Pancreas (tissue), 10 donors: ENCODE results near the gene PEBP1. TPM values are rescaled to one million over a fixed set of nuclear protein-coding genes. Genes with fewer than 3 reads are reported as not detected.

Source experiments
- ATAC-seq, 4 donors: fragments of 200-7000 bp; cut with Tn5 transposase; one replicate each; pipeline versions ENCODE4 v1.8.0 to v1.9.1; 2020; ENCODE audit warnings: mild to moderate bottlenecking in 4 of 4, moderate library complexity in 4 of 4
- DNase-seq, 6 donors: peaks; one replicate each; pipeline ENCODE4 v3.0.0-alpha.2; 2020
- FAIRE-seq: peaks from 2 replicates; lab custom pipeline; 2012; peaks lifted over from hg19 to GRCh38; lab: Jason Lieb, UNC
- H3K27ac ChIP-seq, 4 donors: fragments of 200-600 bp; sonication (generic); 1 replicate in 3 of 4; 2 replicates in 1 of 4; pipeline versions ENCODE4 v1.5.0 to v1.8.0; 2020
- H3K27me3 ChIP-seq, 4 donors: fragments of 200-600 bp; one replicate each; pipeline ENCODE4 v1.8.0; 2021
- H3K36me3 ChIP-seq, 3 donors: fragments of 200-600 bp; sonication (generic) in 1 of 3; one replicate each; pipeline versions ENCODE4 v1.5.0 to v1.8.0; 2020 to 2021
- H3K4me1 ChIP-seq, 3 donors: fragments of 200-600 bp; one replicate each; pipeline ENCODE4 v1.8.0; 2021
- H3K4me3 ChIP-seq, 4 donors: fragments of 200-600 bp; sonication (generic) in 2 of 4; one replicate each; pipeline versions ENCODE4 v1.5.0 to v1.8.0; 2020 to 2021
- H3K9me3 ChIP-seq, 4 donors: fragments of 200-600 bp; one replicate each; pipeline ENCODE4 v1.8.0; 2021
- CTCF ChIP-seq, 4 donors: fragments of 200-600 bp; sonication (generic) in 3 of 4; IDR thresholded peaks; one replicate each; pipeline versions ENCODE4 v1.5.0 to v1.8.0; 2021; ENCODE audit warnings: antibody characterized with exemption in 4 of 4
- WGBS, 2 donors: extraction: QIAGEN DNeasy Blood & Tissue Kit; methylation state at CpG; one replicate each; pipeline ENCODE4 v1.1.7; 2013; 5-methylcytosine and 5-hydroxymethylcytosine counted together
- intact Hi-C, 3 donors: fragments of 100-400 bp; cut with DNase I; formaldehyde crosslinking; loops; one replicate each; pipeline versions ENCODE4 v1.11.1 to v1.14.2; 2022
- polyA plus RNA-seq, 2 donors: library from polyadenylated mRNA; stranded (reverse); fragments of 200-250 nt; gene quantifications; one replicate each; pipeline ENCODE4 v1.2.3, GENCODE V29; 2013
- total RNA-seq, 6 donors: library from RNA; stranded (reverse); fragmentation: NEBNext Ultra II Directional in 4 of 6; extraction: Animal tissue kit (Norgen Biotek cat#: 25700) in 4 of 6; gene quantifications; one replicate each; pipeline versions ENCODE4 v1.2.1 to v1.2.4, GENCODE V29; 2021 to 2023
- donor health status: healthy with polysubstance abuse.
- donor health status: DM: no; HTN: no; CAD: no; lungs with moderate emphysema.
- donor health status: DM: no; HTN: no; CAD: no.
- donor health status: control.
- donor health status: control.
- donor health status: Bipolar disorder and iron deficiency.
- donor health status: DM: yes; HTN: yes; CAD: no.
- donor health status: DM: no; HTN: no; CAD: no.
- donor health status: DM: no; HTN: no; CAD: no.
- donor health status: DM: yes; HTN: yes; CAD: no.

PEBP1 gene
- total and polyA plus RNA-seq, 8 donors = 106 to 287 (median 141) TPM

GRCh38 chr12:118189741-118190191 is 53.8 kb downstream of the PEBP1 start:
- peak overlapping the region in 3 of 4 donors; percentile 40 to 84 (median 82) for H3K27ac ChIP-seq
- WGBS, 2 donors = 7 to 11% methylated on average over 14 of the region's 14 CpGs
- intact Hi-C loops = loop anchor here in 1 of 3 donors (10.0 kb wide), 1 partner anchor 185 kb away; the partner anchor contains the start of genes SUDS3 and TAOK3
- H3K9me3 ChIP-seq = no peaks in the 10 kb centered on the region
- DNase-seq (peak in 5 of 6 donors; percentile 19 to 63 (median 22)), FAIRE-seq (no peak), ATAC-seq (peak; percentile 64 to 80 (median 76))
- no peak for TF ChIP-seq CTCF (IDR thresholded peaks at IDR 0.05)
- H3K36me3 ChIP-seq = no peaks in the 10 kb centered on the region
- H3K27me3 ChIP-seq = no peaks in the 10 kb centered on the region
- H3K4me1 ChIP-seq = peaks cover 0 to 39% (median 24%) of the 10 kb centered on the region in 3 donors
- peak overlapping the region in 2 of 4 donors; percentile 21 to 37 for H3K4me3 ChIP-seq

GRCh38 chr12:118190266-118190665 is 54.3 kb downstream of the PEBP1 start:
- 13 to 16% methylated on average over 11 of the region's 11 CpGs for WGBS, 2 donors
- FAIRE-seq (no peak), ATAC-seq (peak; percentile 63 to 81 (median 70)), DNase-seq (peak in 1 of 6 donors; percentile 31)
- peak overlapping the region in 3 of 4 donors; percentile 40 to 84 (median 82) for H3K27ac ChIP-seq
- intact Hi-C loops = no loop called here
- no peaks in the 10 kb centered on the region for H3K27me3 ChIP-seq
- peaks cover 0 to 2% (median 0%) of the 10 kb centered on the region in 3 donors for H3K36me3 ChIP-seq
- peak overlapping the region in 2 of 4 donors; percentile 21 to 37 for H3K4me3 ChIP-seq
- TF ChIP-seq CTCF (IDR thresholded peaks at IDR 0.05) = no peak
- peaks cover 0 to 38% (median 23%) of the 10 kb centered on the region in 3 donors for H3K4me1 ChIP-seq
- no peaks in the 10 kb centered on the region for H3K9me3 ChIP-seq

GRCh38 chr12:118193477-118193876 is 57.6 kb downstream of the PEBP1 start:
- peaks cover 0 to 17% (median 16%) of the 10 kb centered on the region in 3 donors for H3K4me1 ChIP-seq
- H3K4me3 ChIP-seq = no peak overlapping the region
- peaks cover 0 to 11% (median 0%) of the 10 kb centered on the region in 3 donors for H3K36me3 ChIP-seq
- FAIRE-seq (no peak), DNase-seq (no peak), ATAC-seq (no peak)
- no peaks in the 10 kb centered on the region for H3K27me3 ChIP-seq
- intact Hi-C loops = no loop called here
- H3K9me3 ChIP-seq = no peaks in the 10 kb centered on the region
- WGBS, 2 donors = 74 to 85% methylated on average over 5 of the region's 5 CpGs
- no peak for TF ChIP-seq CTCF (IDR thresholded peaks at IDR 0.05)
- no peak overlapping the region for H3K27ac ChIP-seq

GRCh38 chr12:118193958-118194357 is 58.0 kb downstream of the PEBP1 start:
- intact Hi-C loops = no loop called here
- ATAC-seq (no peak), FAIRE-seq (no peak), DNase-seq (no peak)
- Histone ChIP-seq H3K36me3 (peaks cover 0 to 15% (median 3%) of the 10 kb centered on the region in 3 donors), H3K4me1 (peaks cover 0 to 17% (median 14%) of the 10 kb centered on the region in 3 donors), H3K9me3 (no peaks in the 10 kb centered on the region), H3K27me3 (no peaks in the 10 kb centered on the region), H3K27ac (no peak overlapping the region), H3K4me3 (no peak overlapping the region)
- 91 to 93% methylated on average over 6 of the region's 6 CpGs for WGBS, 2 donors
- TF ChIP-seq CTCF (IDR thresholded peaks at IDR 0.05) = no peak

Other genes with a start within 250 kb of the PEBP1 start
- gene KSR2, start 167.1 kb upstream of the PEBP1 start, total RNA-seq = 1 to 10 TPM; 1.1 to 1.8 (median 1.4) TPM
- gene KSR2, start 167.1 kb upstream of the PEBP1 start, polyA plus RNA-seq = 1 to 10 TPM in 1 of 2 donors, under 1 TPM in 1; 0.68 to 1.1 TPM
- 1 to 10 TPM; 4.0 to 5.4 (median 5.1) TPM for gene RFC5, start 119.4 kb upstream of the PEBP1 start, total RNA-seq
- 1 to 10 TPM; 4.7 to 8.8 TPM for gene RFC5, start 119.4 kb upstream of the PEBP1 start, polyA plus RNA-seq
- gene WSB2, start 74.9 kb upstream of the PEBP1 start, total RNA-seq = 10 to 100 TPM; 36.3 to 55.2 (median 44.5) TPM
- gene WSB2, start 74.9 kb upstream of the PEBP1 start, polyA plus RNA-seq = 10 to 100 TPM; 23.7 to 33.2 TPM
- 10 to 100 TPM; 11.3 to 34.4 (median 16.5) TPM for gene VSIG10, start 32.1 kb upstream of the PEBP1 start, total RNA-seq
- gene VSIG10, start 32.1 kb upstream of the PEBP1 start, polyA plus RNA-seq = 10 to 100 TPM; 15.2 to 16.4 TPM
- gene TAOK3, start 236.8 kb downstream of the PEBP1 start, total RNA-seq = 10 to 100 TPM in 4 of 6 donors, 1 to 10 TPM in 2; 8.9 to 21.0 (median 12.5) TPM
- gene TAOK3, start 236.8 kb downstream of the PEBP1 start, polyA plus RNA-seq = 10 to 100 TPM in 1 of 2 donors, 1 to 10 TPM in 1; 7.9 to 11.1 TPM
- 10 to 100 TPM; 12.5 to 26.8 (median 15.4) TPM for gene SUDS3, start 240.4 kb downstream of the PEBP1 start, total RNA-seq
- gene SUDS3, start 240.4 kb downstream of the PEBP1 start, polyA plus RNA-seq = 10 to 100 TPM; 10.6 to 14.8 TPM